Muscle layer of colon (tissue), 2 donors: Measurements from ENCODE around the gene ZBTB5.
"Not testable (repeated sequence)": the region's sequence is repeated elsewhere in the genome, so short reads cannot be mapped to it uniquely, and the experiment has no call there.

ENCODE experiments used
- H3K27ac ChIP-seq: one replicate; pipeline ENCODE4 v1.7.0; 2013; ENCODE audit warnings: low read depth, mild to moderate bottlenecking, low read length, moderate library complexity
- H3K27me3 ChIP-seq, 2 donors: one replicate each; pipeline ENCODE4 v1.7.0; 2013; ENCODE audit warnings: low read length in 2 of 2, mild to moderate bottlenecking in 2 of 2; ENCODE audit not compliant: insufficient read depth in 2 of 2, control insufficient read depth in 1 of 2
- H3K36me3 ChIP-seq: one replicate; pipeline ENCODE4 v1.7.0; 2013; ENCODE audit warnings: mild to moderate bottlenecking, low read length; ENCODE audit not compliant: insufficient read depth
- H3K4me1 ChIP-seq: one replicate; pipeline ENCODE4 v1.7.0; 2013; ENCODE audit warnings: mild to moderate bottlenecking, low read length; ENCODE audit not compliant: insufficient read depth
- H3K4me3 ChIP-seq, 2 donors: one replicate each; pipeline ENCODE4 v1.7.0; 2013; ENCODE audit warnings: low read length in 2 of 2, low read depth in 1 of 2, mild to moderate bottlenecking in 1 of 2, moderate library complexity in 1 of 2
- H3K9ac ChIP-seq: one replicate; pipeline ENCODE4 v1.7.0; 2013; ENCODE audit warnings: low read length
- H3K9me3 ChIP-seq: one replicate; pipeline ENCODE4 v1.7.0; 2013; ENCODE audit warnings: mild to moderate bottlenecking, low read length
- donor health status: abdominal sarcoma.
- donor health status: Adenocarcinoma of cecum.

Gene ZBTB5

DNA sequence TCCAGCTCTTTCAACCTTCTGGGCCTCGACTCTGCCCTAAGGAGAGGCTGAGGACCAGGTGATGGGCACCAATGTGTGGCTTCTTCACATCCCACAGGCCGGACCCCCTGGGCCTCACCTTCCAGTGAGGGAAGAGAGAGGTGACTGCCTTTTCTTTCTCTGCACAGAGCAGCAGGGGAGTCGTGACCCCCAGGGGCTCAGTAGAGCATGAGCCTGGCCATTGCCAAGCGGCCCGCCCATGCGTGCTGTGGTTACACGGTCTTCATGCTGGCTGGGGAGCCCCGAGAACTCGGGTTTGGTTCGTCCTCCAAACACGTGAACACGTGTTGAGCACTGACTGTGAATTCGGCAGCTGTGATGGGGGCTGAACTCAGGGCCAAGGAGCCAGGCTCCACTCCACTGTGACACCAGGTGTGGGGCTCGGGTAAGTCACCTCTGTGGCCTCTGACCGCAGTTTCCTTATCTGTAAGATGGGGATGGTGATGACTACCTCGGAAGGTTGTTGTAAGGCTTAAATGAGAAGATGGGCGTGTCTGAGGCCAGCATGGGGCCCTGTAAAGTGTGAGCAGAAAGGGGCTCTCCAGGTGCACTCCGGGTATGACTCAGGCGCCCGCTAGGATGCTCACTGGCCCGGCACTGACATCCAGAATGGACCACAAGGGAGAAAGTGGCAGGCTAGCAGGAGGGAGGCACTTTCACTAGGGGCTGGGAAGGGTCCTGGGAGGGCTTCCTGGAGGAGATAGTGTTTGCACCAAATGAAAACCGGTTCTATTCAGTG lies 56.1 kb downstream of the ZBTB5 start:
- H3K9me3 ChIP-seq: no peaks in the 10 kb centered on the region
- no peak overlapping the region for H3K4me3 ChIP-seq
- H3K36me3 ChIP-seq: no peaks in the 10 kb centered on the region
- no peaks in the 10 kb centered on the region for H3K27me3 ChIP-seq
- H3K4me1 ChIP-seq: no peaks in the 10 kb centered on the region
- no peak overlapping the region for H3K9ac ChIP-seq
- H3K27ac ChIP-seq: no peak overlapping the region

- no peaks in the 10 kb centered on the region for H3K36me3 ChIP-seq
- H3K9me3 ChIP-seq: no peaks in the 10 kb centered on the region
- no peak overlapping the region for H3K9ac ChIP-seq
- H3K4me1 ChIP-seq: no peaks in the 10 kb centered on the region
- H3K27me3 ChIP-seq: no peaks in the 10 kb centered on the region
- no peak overlapping the region for H3K4me3 ChIP-seq
- no peak overlapping the region for H3K27ac ChIP-seq
Observed at GRCh38 chr9:37407468-37407867, 57.8 kb downstream of the ZBTB5 start.

DNA sequence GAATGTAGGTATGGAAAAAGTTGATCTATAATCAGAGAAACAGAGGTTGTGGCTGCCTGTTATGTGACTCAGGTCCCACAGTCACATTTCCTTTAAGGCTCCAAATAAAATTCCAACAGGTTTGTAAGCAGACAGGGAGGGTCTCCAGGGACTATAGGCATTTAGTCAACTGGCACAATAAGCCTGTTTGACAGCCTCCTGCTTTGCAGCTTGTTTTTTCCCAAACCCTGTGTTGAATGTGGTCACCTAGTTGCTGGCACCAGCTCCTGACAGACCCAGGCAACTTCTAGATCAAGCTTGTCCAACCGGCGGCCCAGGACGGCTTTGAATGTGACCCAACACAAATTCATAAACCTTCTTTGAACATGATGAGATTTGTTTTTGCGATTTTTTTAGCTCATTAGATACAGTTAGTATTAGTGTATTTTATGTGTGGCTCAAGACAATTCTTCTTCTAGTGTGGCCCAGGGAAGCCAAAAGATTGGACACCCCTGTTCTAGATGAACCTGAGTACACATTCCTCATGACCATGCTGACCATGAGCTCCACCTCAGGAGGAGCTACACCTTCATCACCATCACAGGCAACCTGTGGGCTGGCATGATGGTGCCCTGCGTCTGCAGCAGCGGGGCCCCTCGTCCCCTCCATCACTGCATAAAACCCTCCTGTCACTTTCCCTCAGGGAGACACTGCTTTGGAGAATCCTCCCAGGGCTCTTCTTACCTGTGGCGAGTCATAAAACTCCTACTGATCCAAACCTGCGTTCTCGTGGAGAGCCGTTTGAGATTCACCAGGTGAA lies 58.4 kb downstream of the ZBTB5 start:
- Histone ChIP-seq H3K36me3 (no peaks in the 10 kb centered on the region), H3K9ac (no peak overlapping the region), H3K27ac (no peak overlapping the region), H3K4me1 (no peaks in the 10 kb centered on the region), H3K27me3 (no peaks in the 10 kb centered on the region), H3K4me3 (no peak overlapping the region), H3K9me3 (no peaks in the 10 kb centered on the region)

DNA sequence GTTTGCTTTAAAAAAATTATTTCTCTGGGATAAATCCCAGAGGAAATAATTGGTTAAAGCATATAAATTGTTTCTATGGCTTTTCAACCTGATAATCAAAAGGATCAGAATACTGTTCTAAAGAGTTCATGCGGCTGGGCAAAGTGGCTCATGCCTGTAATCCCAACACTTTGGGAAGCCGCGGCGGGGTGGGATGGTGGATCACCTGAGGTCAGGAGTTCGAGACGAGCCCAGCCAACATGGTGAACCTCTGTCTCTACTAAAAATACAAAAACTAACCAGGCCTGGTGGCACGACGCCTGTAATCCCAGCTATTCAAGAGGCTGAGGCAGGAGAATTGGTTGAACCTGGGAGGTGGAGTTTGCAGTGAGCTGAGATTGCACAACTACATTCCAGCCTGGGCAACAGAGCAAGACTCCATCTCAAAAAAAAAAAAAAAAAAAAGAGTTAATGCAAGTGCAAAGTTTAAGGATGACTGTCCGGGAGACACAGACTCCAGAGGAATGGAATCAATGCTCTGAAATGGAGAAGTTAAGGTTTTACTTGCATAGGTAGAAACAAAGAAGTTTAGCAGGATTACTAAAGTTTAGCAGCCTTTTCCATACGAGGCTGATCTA lies 59.4 kb downstream of the ZBTB5 start:
- no peak overlapping the region for H3K9ac ChIP-seq
- no peaks in the 10 kb centered on the region for H3K4me1 ChIP-seq
- no peaks in the 10 kb centered on the region for H3K27me3 ChIP-seq
- H3K27ac ChIP-seq: no peak overlapping the region
- H3K36me3 ChIP-seq: no peaks in the 10 kb centered on the region
- no peak overlapping the region for H3K4me3 ChIP-seq
- H3K9me3 ChIP-seq: no peaks in the 10 kb centered on the region

GRCh38 chr9:37405350-37405749 lies 59.9 kb downstream of the ZBTB5 start:
- Histone ChIP-seq H3K4me1 (no peaks in the 10 kb centered on the region), H3K27me3 (no peaks in the 10 kb centered on the region), H3K36me3 (no peaks in the 10 kb centered on the region), H3K4me3 (no peak overlapping the region), H3K27ac (no peak overlapping the region), H3K9me3 (no peaks in the 10 kb centered on the region), H3K9ac (no peak overlapping the region)

GRCh38 chr9:37404590-37404989 lies 60.7 kb downstream of the ZBTB5 start:
- Histone ChIP-seq H3K36me3 (no peaks in the 10 kb centered on the region), H3K27ac (no peak overlapping the region), H3K27me3 (no peaks in the 10 kb centered on the region), H3K9me3 (no peaks in the 10 kb centered on the region), H3K9ac (no peak overlapping the region), H3K4me3 (no peak overlapping the region), H3K4me1 (no peaks in the 10 kb centered on the region)

DNA sequence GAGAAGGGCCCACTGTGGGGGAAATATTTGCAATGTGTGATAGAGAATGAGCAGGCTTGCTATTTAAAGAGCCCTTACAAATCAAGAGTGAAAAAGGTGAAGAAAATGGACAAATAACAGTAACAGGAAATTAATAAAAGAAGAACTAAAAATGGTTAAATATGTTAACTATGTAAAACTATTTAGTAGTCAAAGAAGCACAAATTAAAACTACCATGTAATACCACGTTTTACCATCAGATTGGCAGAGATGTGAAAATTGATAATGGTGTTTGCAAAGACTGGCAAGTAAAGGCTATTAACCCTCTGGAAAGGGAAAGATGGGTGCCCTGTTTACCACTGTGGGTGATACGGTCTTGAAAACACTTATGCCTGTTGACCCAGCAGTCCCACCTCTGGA lies 65.9 kb downstream of the ZBTB5 start:
- no peaks in the 10 kb centered on the region for H3K9me3 ChIP-seq
- H3K27me3 ChIP-seq: no peaks in the 10 kb centered on the region
- H3K27ac ChIP-seq: no peak overlapping the region
- no peaks in the 10 kb centered on the region for H3K36me3 ChIP-seq
- no peaks in the 10 kb centered on the region for H3K4me1 ChIP-seq
- H3K4me3 ChIP-seq: no peak overlapping the region
- H3K9ac ChIP-seq: no peak overlapping the region

GRCh38 chr9:37398464-37399025 lies 66.7 kb downstream of the ZBTB5 start:
- no peaks in the 10 kb centered on the region for H3K9me3 ChIP-seq
- no peaks in the 10 kb centered on the region for H3K27me3 ChIP-seq
- no peaks in the 10 kb centered on the region for H3K36me3 ChIP-seq
- H3K9ac ChIP-seq: no peak overlapping the region
- H3K4me1 ChIP-seq: no peaks in the 10 kb centered on the region
- H3K27ac ChIP-seq: no peak overlapping the region
- H3K4me3 ChIP-seq: no peak overlapping the region

- not testable (repeated sequence) for H3K36me3 ChIP-seq, H3K4me1 ChIP-seq, H3K27ac ChIP-seq, H3K9me3 ChIP-seq, H3K4me3 ChIP-seq, H3K9ac ChIP-seq, H3K27me3 ChIP-seq
Observed at GRCh38 chr9:37397948-37398347, 67.3 kb downstream of the ZBTB5 start.

DNA sequence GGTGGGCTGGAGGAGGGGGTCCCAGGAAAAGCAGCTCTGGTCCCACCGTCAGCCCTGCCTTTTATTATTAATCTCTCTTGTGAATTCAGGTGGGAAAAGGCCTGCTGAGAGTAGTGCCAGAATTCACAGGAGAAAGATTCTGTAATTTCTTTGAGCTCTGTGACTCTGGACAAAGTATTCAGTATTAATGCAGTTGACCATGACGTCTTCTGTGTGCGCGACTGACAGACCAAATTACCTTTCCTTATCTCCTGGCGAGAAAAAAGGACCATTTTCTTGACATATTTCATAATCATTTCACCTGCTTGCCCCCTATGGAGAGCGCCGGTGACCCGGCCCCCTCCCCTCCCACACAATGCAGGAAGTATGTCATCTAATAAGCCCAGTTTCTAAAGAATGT lies 69.6 kb downstream of the ZBTB5 start:
- no peaks in the 10 kb centered on the region for H3K27me3 ChIP-seq
- H3K36me3 ChIP-seq: no peaks in the 10 kb centered on the region
- H3K4me1 ChIP-seq: no peaks in the 10 kb centered on the region
- no peaks in the 10 kb centered on the region for H3K9me3 ChIP-seq
- no peak overlapping the region for H3K27ac ChIP-seq
- H3K9ac ChIP-seq: no peak overlapping the region
- H3K4me3 ChIP-seq: no peak overlapping the region

DNA sequence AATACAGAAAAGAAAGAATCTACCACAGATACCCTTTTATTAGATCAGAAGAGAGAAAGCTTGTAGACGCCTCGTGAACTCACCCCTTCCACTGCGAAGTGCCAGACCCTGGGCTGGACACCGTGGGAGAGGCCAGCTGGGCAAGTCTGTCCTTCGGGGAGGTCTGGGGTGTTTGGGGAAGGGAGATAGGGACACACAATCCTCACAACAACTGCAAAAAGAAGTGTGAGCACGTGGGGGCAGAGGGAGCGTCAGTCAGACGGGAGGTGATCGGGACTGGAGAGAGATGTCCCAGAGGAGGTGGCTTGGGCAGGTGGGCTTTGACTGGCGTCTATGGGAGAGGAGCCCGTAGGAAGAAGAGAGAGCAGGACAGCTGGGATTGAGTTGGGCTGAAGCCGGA lies 70.0 kb downstream of the ZBTB5 start:
- no peaks in the 10 kb centered on the region for H3K27me3 ChIP-seq
- no peak overlapping the region for H3K27ac ChIP-seq
- H3K36me3 ChIP-seq: no peaks in the 10 kb centered on the region
- H3K9me3 ChIP-seq: no peaks in the 10 kb centered on the region
- H3K4me1 ChIP-seq: no peaks in the 10 kb centered on the region
- no peak overlapping the region for H3K9ac ChIP-seq
- no peak overlapping the region for H3K4me3 ChIP-seq
